WI38 (cell line): ENCODE results near the gene TCF4.

ENCODE experiments used
- H3K4me3 ChIP-seq: 2 replicates; pipeline ENCODE4 v1.5.1; 2011; ENCODE audit warnings: low read depth, mild to moderate bottlenecking, control low read depth, low read length
- CTCF ChIP-seq: IDR thresholded peaks from 2 replicates; pipeline ENCODE4 v1.5.1; 2012; ENCODE audit warnings: low read depth, mild to moderate bottlenecking, control low read depth, low read length

The TCF4 gene

GRCh38 chr18:55625901-55626300 lies 37.9 kb upstream of the TCF4 start:
- no peak for TF ChIP-seq CTCF
- H3K4me3 ChIP-seq: no peak overlapping the region

- H3K4me3 ChIP-seq: no peak overlapping the region
- no peak for TF ChIP-seq CTCF
These were observed 35.6 kb upstream of the TCF4 start for GRCh38 chr18:55623626-55624025.

- TF ChIP-seq CTCF: no peak
- no peak overlapping the region for H3K4me3 ChIP-seq
These were observed 22.5 kb upstream of the TCF4 start for GRCh38 chr18:55610506-55610905.

- no peak overlapping the region for H3K4me3 ChIP-seq
- no peak for TF ChIP-seq CTCF
These were observed 21.3 kb upstream of the TCF4 start for GRCh38 chr18:55609160-55609825.

- no peak overlapping the region for H3K4me3 ChIP-seq
- no peak for TF ChIP-seq CTCF
These were observed 20.5 kb upstream of the TCF4 start for GRCh38 chr18:55608497-55608896.

GRCh38 chr18:55607773-55608172 lies 19.8 kb upstream of the TCF4 start:
- no peak for TF ChIP-seq CTCF
- H3K4me3 ChIP-seq: no peak overlapping the region

- no peak for TF ChIP-seq CTCF
- H3K4me3 ChIP-seq: no peak overlapping the region
These were observed 17.8 kb upstream of the TCF4 start for GRCh38 chr18:55605733-55606338.
